Neural progenitor cell (in vitro differentiated cells): ENCODE measurements around the gene PTRH2. TPM values are rescaled to one million over a fixed set of nuclear protein-coding genes. Genes with fewer than 3 reads are reported as not detected.

Source experiments
- DNase-seq: peaks from one replicate; pipeline ENCODE4 v3.0.0-alpha.2; 2016; ENCODE audit warnings: low spot score
- H2AFZ ChIP-seq: fragments of 200-600 bp; sonication (generic); replicated peaks from 2 replicates; pipeline ENCODE4 v1.6.1; 2016; ENCODE audit warnings: antibody characterized with exemption
- H3F3A ChIP-seq: fragments of 200-600 bp; sonication (generic); 2 replicates; pipeline ENCODE4 v1.6.1; 2016; ENCODE audit warnings: antibody characterized with exemption, low read depth
- H3K27ac ChIP-seq: fragments of 200-600 bp; sonication (generic); 2 replicates; pipeline ENCODE4 v1.5.1; 2016; ENCODE audit warnings: mild to moderate bottlenecking
- H3K27me3 ChIP-seq: fragments of 200-600 bp; sonication (generic); 2 replicates; pipeline ENCODE4 v1.6.1; 2016; ENCODE audit warnings: mild to moderate bottlenecking, moderate library complexity
- H3K36me3 ChIP-seq: fragments of 200-600 bp; sonication (generic); 2 replicates; pipeline ENCODE4 v1.5.1; 2016
- H3K4me1 ChIP-seq: fragments of 200-600 bp; sonication (generic); 2 replicates; pipeline ENCODE4 v1.6.1; 2016; ENCODE audit warnings: mixed run types
- H3K4me2 ChIP-seq: fragments of 200-600 bp; sonication (generic); 2 replicates; pipeline ENCODE4 v1.6.1; 2016
- H3K4me3 ChIP-seq: fragments of 200-600 bp; sonication (generic); 2 replicates; pipeline ENCODE4 v1.5.1; 2016
- H3K79me2 ChIP-seq: fragments of 200-600 bp; sonication (generic); 2 replicates; pipeline ENCODE4 v1.6.1; 2016; ENCODE audit warnings: low read depth
- H3K9ac ChIP-seq: fragments of 200-600 bp; sonication (generic); 2 replicates; pipeline ENCODE4 v1.6.1; 2016
- H3K9me3 ChIP-seq: fragments of 200-600 bp; sonication (generic); 2 replicates; pipeline ENCODE4 v1.5.1; 2016; ENCODE audit warnings: low read depth
- H4K20me1 ChIP-seq: fragments of 200-600 bp; sonication (generic); 2 replicates; pipeline ENCODE4 v1.6.1; 2016; ENCODE audit warnings: low read depth
- H3K27ac Mint-ChIP-seq: 3 replicates; pipeline ENCODE4 v1.8.0; 2021; ENCODE audit warnings: mixed read lengths
- H3K27me3 Mint-ChIP-seq: 2 replicates; pipeline ENCODE4 v1.8.0; 2022; ENCODE audit warnings: low read depth, mild to moderate bottlenecking, inconsistent platforms, moderate library complexity, mixed read lengths; ENCODE audit not compliant: insufficient read depth
- H3K36me3 Mint-ChIP-seq: 3 replicates; pipeline ENCODE4 v1.8.0; 2021; ENCODE audit warnings: mixed read lengths
- H3K4me1 Mint-ChIP-seq: 3 replicates; pipeline ENCODE4 v1.8.0; 2021; ENCODE audit warnings: mixed read lengths
- H3K4me3 Mint-ChIP-seq: 3 replicates; pipeline ENCODE4 v1.8.0; 2021; ENCODE audit warnings: mild to moderate bottlenecking, moderate library complexity, mixed read lengths
- H3K9me3 Mint-ChIP-seq: 3 replicates; pipeline ENCODE4 v1.8.0; 2020; ENCODE audit warnings: mixed read lengths
- CTCF ChIP-seq: fragments of 200-600 bp; sonication (generic); IDR thresholded peaks from 2 replicates; pipeline ENCODE4 v1.5.1; 2017; ENCODE audit warnings: antibody characterized with exemption, mild to moderate bottlenecking
- EZH2 ChIP-seq: fragments of 200-600 bp; sonication (generic); IDR thresholded peaks from 2 replicates; pipeline ENCODE4 v1.6.1; 2017; ENCODE audit warnings: antibody characterized with exemption, mild to moderate bottlenecking, moderate library complexity
- EZH2phosphoT487 ChIP-seq: fragments of 200-600 bp; sonication (generic); IDR thresholded peaks from 2 replicates; pipeline ENCODE4 v1.6.1; 2017; ENCODE audit warnings: antibody characterized with exemption
- total RNA-seq: library from RNA; depleted of rRNA; stranded (reverse); fragments of >200 nt; gene quantifications from 2 replicates; pipeline ENCODE4 v1.2.3, GENCODE V29; 2015; ENCODE audit warnings: low replicate concordance

Gene PTRH2
- total RNA-seq, 1 donor from 2014 or later: 17.6 TPM

- H4K20me1 ChIP-seq: no peaks in the 10 kb centered on the region
- H2AFZ ChIP-seq: no peak overlapping the region
- no peaks in the 10 kb centered on the region for H3K27me3 ChIP-seq
- H3K4me1 Mint-ChIP-seq: no peaks in the 10 kb centered on the region
- no peak overlapping the region for H3K4me2 ChIP-seq
- no peaks in the 10 kb centered on the region for H3F3A ChIP-seq
- no peaks in the 10 kb centered on the region for H3K27me3 Mint-ChIP-seq
- no peak overlapping the region for H3K4me3 ChIP-seq
- H3K9ac ChIP-seq: no peak overlapping the region
- no peaks in the 10 kb centered on the region for H3K4me1 ChIP-seq
- H3K27ac Mint-ChIP-seq: no peak overlapping the region
- no peaks in the 10 kb centered on the region for H3K9me3 Mint-ChIP-seq
- no peak for DNase-seq
- no peak for TF ChIP-seq EZH2
- no peak for TF ChIP-seq EZH2phosphoT487
- TF ChIP-seq CTCF: no peak
- no peak overlapping the region for H3K27ac ChIP-seq
- no peaks in the 10 kb centered on the region for H3K9me3 ChIP-seq
- no peaks in the 10 kb centered on the region for H3K36me3 Mint-ChIP-seq
- H3K79me2 ChIP-seq: peaks cover 95% of the 10 kb centered on the region
- H3K36me3 ChIP-seq: no peaks in the 10 kb centered on the region
- H3K4me3 Mint-ChIP-seq: no peak overlapping the region
Observed at GRCh38 chr17:59716427-59716826, 9.2 kb upstream of the PTRH2 start.

GRCh38 chr17:59714255-59714654 lies 7.0 kb upstream of the PTRH2 start:
- TF ChIP-seq EZH2phosphoT487 (no peak), CTCF (no peak)
- Histone ChIP-seq H3K9ac (no peak overlapping the region), H3K36me3 (no peaks in the 10 kb centered on the region), H3K4me3 (no peak overlapping the region), H3K9me3 (no peaks in the 10 kb centered on the region), H3K27me3 (no peaks in the 10 kb centered on the region), H3F3A (no peaks in the 10 kb centered on the region), H3K79me2 (peaks cover 95% of the 10 kb centered on the region), H3K27ac (no peak overlapping the region), H2AFZ (no peak overlapping the region), H3K4me1 (peaks cover 3% of the 10 kb centered on the region), H3K4me2 (no peak overlapping the region), H4K20me1 (no peaks in the 10 kb centered on the region)
- Mint-ChIP-seq H3K27me3 (no peaks in the 10 kb centered on the region), H3K27ac (no peak overlapping the region), H3K4me1 (peaks cover 1% of the 10 kb centered on the region), H3K4me3 (no peak overlapping the region), H3K36me3 (no peaks in the 10 kb centered on the region), H3K9me3 (no peaks in the 10 kb centered on the region)
- DNase-seq: no peak

- Histone ChIP-seq H3K79me2 (peaks cover 97% of the 10 kb centered on the region), H3K4me2 (no peak overlapping the region), H2AFZ (no peak overlapping the region), H3K36me3 (no peaks in the 10 kb centered on the region), H3K4me1 (peaks cover 14% of the 10 kb centered on the region), H3F3A (peaks cover 4% of the 10 kb centered on the region), H3K4me3 (no peak overlapping the region), H3K27ac (no peak overlapping the region), H3K9me3 (no peaks in the 10 kb centered on the region), H4K20me1 (no peaks in the 10 kb centered on the region), H3K27me3 (no peaks in the 10 kb centered on the region), H3K9ac (no peak overlapping the region)
- Mint-ChIP-seq H3K27me3 (no peaks in the 10 kb centered on the region), H3K9me3 (no peaks in the 10 kb centered on the region), H3K36me3 (no peaks in the 10 kb centered on the region), H3K27ac (no peak overlapping the region), H3K4me1 (peaks cover 12% of the 10 kb centered on the region), H3K4me3 (no peak overlapping the region)
- TF ChIP-seq CTCF (no peak), EZH2 (no peak), EZH2phosphoT487 (no peak)
- no peak for DNase-seq
Observed at GRCh38 chr17:59712862-59713261, 5.6 kb upstream of the PTRH2 start.
